HG03342 (cell line): ENCODE measurements around the gene PROKR2.

ENCODE experiments used
- ATAC-seq: cut with Tn5 transposase; IDR thresholded peaks from one replicate; pipeline ENCODE4 v1.9.1; 2021; ENCODE audit warnings: mild to moderate bottlenecking, moderate library complexity; ENCODE audit not compliant: unreplicated experiment

PROKR2 gene

DNA sequence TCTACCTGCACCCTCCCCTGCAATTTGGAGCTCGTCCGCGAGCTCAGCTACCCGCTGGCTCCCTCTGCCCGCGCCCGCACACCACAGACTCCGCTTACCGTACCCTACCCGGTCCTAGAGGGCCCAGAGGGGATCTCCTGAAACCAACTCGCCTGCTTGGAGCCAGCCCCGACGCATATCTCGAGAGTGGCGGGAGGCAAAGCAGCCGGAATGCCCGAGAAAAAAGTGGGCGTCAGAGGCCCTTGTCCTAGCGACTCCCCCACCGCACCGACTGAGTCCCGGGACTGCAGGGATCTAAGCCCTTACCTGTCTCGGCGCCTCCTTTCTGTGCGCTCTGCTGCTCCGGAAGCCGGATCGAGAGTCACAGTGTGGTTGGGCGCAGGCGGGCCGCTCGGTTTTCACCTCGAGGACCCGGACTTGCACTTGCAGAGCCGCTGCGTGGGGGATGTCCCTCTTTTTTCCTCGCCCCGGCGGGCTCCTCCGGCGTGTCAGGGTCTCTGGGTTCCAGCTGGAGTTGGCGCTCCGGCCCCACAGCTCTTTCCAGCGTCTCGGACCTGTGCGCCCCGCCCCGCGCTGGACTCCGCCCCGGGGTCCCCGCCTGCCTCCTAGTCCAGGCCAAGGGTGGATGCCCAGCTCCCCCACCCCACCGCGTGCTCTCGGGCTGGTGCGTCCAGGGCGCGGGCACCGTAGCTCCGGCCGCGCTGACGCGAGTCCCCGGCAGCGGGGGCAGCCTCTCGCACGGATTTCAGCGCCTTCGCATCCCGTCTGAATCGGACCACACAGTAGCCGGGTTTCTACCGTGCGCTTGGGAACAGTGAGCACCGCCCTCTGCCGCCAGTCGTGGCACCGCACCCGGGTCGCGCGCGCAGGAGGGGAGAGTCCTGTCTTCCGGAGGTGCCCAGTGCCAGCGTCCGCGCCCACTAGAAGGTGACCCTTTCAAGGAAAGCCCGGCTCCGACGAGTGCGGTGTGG lies at the start of gene PROKR2:
TSS of gene PROKR2 (minus strand) at position 767 of the 971 bp plus-strand sequence. CDS start 2,585 bp downstream, outside the sequence.
- ATAC-seq, result no peak

DNA sequence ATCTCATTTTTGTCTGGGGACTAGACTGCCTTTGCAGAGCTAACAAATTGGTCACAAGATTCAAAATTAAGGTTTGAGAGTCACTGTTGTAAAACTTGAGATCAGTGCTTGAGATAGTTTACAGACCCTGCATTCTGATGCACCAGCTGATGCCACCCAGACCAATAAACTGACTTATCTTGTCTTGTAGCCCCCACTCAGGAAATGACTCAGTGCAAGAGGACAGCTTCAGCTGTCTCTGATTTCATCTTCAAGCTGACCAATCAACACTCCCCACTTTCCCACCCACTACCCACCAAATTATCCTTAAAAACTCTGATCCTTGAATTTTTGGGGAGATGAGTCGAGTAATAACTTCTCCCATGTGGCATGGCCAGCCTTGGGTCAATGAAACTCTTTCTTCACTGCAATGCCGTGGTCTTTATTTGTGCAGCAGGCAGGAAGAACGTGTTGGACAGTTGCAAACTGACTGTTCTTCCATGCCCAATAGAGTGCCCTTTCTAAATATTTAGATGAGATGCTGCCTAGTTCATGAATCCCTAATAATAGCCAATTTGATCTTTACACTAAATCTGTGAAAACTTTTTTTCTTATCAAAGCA lies 48.3 kb upstream of the PROKR2 start:
- no peak for ATAC-seq

DNA sequence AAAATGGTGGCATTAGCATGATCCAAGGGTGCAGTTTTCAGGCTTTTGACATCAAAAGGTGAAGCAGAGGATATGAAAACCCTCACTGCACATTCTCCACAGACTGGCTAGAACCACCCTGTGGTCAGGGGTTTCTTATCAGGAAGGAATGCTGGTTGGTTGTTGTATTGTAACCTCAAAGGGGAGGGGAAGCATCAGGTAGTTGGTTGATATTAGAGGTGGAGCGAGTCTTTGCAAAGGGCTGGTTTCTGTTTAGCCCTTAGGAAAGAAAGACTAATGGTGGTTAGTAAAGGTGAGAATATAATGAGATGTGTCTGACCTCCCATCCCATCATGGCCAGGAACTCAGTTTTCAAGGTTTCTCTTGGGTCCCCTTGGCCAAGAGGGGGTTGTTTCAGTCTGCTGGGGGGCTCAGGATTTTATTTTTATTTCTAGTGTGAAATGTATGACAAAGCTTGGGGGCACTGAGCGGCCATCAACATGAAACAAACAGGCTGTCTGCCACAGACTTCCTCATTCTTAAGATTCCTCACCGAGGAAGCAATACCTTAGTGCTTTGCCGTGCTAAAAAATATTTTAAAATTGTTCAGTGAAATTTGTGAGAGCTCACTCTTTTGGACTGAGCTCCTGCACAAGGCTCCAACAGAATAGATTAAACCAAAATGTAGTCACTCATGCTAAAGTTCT lies 47.5 kb upstream of the PROKR2 start:
- no peak for ATAC-seq

DNA sequence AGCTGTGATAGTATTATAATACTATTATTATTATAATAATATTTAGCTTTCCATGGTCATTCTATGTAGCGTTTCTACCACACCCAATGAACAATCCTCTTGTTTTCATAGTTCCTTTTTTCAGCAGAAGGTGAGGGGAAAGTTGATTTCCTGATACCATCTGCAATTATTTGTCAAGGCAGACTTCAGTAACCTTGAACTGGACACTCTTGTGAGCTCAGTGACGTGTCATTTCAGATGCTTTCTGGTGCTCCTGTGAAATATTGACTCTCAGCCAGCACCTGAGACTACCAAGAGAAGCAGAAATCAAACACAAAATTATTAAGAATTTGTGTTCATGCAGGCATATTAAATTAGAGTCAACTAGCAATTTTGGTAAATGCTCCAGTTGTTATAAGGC lies 46.0 kb upstream of the PROKR2 start:
- no peak for ATAC-seq

DNA sequence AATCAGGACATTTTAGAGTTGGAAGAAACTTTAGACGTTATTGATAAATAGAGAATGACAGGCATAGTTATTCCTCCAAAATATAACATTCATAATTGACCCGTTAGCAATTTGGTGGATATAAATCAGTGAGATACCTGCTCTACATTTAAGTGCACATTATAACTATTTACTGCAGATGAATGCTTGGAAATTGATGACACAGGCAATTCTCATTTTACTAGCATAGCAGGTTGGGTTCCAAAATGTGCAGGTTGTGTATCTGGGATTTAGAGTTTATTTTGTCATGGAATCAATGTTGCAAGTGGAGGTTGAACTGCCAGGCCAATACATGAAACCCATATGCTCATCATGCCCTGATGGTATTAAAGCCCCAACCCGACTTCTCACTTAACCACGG lies 44.4 kb upstream of the PROKR2 start:
- no peak for ATAC-seq

DNA sequence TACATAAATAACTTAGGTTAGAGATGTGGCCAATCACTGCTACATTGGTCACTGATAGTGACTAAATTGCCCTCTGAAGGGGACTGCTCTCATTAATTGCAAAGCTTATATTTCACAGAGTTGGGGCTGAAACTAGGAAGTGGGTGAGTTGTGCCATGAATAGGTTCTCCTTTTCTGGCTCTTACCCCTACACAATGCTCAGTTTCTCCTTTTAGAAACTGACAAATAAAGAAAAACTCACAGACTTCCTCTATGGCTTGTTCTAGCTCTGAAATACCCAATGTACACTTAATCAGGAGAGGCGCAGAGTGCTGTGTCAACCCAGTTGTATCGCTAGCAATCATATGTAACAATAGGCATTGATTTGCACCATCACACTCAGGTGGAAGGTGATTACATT lies 41.2 kb upstream of the PROKR2 start:
- no peak for ATAC-seq

DNA sequence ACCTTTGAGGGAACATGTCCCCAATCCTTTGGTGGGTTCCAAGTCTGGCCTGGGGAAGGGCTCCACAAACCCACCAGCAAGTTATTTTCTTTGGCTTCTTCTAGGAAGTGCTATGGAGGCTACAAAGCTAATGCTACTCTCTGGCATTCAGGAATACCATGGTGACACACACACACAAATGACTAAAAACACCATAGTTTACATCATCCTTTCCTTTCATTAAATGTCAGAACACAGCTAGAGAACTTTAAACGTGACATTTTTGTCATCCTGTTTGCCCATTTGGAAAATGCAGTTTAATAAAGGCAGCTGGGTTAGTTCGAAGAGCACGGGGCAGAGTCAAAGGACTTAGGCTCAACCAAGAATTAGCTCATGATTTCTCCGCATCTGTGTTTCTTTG lies 40.2 kb upstream of the PROKR2 start:
- ATAC-seq, result no peak

DNA sequence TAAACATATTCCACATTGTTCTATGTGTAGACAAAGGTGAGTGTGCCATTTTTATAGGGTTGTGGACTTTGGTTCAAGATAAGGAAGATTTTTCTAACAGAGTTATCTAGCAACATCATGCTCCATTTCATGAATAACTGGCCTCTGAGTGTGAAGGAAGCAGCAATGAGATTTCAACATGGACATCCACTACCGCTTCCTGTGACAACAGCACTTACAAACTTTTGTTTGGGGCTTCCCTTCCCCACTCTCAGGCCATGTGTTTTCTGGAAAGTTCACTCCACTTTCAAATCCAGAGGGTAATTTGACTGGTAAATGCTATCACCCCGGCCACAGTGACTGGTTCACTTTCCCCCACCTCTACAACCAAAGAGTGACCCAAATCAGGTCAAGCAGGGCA lies 38.1 kb upstream of the PROKR2 start:
- ATAC-seq, result no peak

DNA sequence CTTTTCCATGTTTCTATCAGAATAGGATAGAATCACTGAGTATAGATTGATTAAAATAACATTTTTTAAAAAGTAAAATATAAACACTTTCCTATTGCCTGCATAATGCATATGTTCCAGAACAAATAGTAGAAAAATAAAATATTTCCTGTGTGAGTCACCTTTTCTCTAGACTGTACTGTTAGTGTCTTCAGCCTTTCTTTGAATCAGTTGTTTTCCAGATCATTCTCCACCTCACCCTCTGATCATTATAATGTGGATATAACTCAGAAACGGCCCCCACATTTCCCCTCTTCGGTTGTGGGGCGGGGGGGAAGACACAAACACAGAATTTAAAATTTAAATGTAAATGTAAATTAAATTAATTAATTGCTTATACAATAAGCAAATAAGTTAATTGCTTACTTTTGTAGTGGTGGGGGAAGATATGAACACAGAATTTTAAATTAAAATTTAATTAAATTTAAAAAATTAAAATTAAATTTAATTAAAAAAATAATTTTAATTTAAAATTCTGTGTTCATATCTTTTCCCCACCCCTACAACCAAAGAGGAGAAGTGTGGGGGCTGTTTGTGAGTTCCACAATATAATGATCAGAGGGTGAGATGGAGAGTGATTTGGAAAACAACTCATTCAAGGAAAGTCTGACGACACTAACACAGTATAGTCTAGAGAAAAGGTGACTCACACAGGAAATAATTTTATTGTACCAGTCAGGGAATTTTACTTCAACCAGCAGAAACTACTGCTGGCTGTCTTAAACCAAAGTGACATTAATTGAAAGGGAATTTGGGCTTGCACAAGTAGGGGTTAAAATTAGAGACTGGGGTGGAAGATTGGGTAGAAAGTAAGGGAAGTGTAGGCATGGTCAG lies 37.1 kb upstream of the PROKR2 start:
- ATAC-seq, result no peak

DNA sequence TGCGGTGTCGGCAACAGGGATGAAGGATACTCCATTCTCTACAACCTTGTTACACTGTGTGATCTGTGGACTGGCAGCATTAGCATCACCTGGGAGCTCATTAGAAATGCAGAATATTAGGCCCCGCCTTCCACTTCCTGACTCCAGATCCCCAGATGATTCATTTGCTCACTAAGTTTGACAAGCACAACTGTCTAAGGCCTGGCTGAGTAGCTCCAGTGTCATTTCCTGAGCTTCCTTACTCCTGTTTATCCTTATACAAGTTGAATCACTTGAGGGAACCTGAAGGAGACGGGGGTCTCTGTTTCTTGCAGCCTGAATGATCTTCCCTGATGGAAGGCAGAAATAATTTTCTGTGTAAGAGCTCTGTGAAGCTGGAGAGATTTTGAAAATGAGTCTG lies 32.7 kb upstream of the PROKR2 start:
- no peak for ATAC-seq

DNA sequence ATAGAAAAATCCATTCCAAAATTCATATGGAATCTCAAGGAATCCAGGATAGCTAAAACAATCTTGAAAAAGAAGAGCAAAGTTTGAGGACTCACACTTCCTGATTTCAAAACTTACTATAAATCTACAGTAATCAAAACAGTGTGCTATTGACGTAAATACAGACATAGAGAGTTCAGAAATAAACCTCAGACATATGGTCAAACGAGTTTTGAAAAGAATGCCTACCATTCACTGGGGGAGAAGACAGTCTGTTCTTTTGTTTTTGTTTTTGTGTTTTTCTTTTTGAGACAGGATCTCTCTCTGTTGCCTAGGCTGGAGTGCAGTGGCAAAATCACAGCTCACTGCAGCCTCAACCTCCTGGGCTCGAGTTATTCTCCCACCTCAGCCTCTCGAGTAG lies 25.3 kb upstream of the PROKR2 start:
- no peak for ATAC-seq

DNA sequence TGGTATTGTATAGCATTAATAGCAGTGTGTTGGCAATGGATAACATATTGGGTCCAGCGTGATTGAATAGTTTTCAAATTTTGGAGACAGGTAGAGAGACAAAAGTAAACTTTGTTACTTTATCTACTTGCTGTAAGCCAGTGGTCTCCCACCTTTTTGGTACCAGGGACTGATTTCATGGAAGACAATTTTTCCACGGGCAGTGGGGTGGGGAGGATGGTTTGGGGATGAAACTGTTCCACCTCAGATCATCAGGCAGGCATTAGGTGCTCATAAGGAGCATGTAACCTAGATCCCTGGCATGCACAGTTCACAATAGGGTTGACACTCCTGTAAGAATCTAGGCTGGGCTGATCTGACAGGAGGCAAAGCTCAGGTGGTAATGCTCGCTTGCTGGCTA lies 14.6 kb upstream of the PROKR2 start:
- ATAC-seq, result no peak

DNA sequence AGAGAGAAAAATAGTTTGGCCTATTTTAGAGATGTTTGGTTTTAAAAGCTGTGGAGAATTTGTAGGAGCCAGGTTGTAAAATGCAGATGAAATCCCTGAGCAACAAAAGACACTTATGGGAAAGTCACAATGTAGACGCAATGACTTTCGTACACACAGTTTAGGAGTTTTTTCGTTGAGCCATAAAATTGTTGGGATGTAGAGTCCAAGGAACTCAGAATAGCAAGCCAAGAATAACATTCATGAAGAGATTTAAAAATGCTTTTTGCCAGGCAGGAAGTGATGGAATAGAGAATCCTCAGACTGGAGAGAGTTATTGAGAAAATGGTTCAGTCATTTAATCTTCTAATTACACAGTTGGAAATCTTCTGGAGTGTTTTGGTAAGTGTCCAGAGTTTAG lies 11.5 kb upstream of the PROKR2 start:
- ATAC-seq, result no peak

DNA sequence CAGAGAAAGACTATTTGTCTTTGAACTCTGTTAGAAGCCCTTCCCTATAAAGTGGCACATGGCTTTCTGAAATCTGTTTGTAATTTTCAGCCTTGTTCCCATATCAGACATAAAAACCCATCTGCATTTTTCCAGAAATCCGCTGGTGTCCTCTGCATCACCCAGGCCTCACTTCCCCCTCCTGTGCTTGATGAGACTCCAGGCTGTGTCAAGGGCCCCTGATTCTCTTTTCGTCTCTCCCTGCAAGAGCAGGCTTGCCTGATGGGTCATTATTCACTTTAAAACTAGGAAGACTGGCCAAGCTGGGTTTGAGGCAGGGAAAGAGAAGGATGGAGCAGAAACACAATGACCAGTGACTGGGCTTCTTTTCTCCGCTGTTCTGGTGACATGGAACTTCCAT lies 10.6 kb upstream of the PROKR2 start:
- ATAC-seq, result no peak

DNA sequence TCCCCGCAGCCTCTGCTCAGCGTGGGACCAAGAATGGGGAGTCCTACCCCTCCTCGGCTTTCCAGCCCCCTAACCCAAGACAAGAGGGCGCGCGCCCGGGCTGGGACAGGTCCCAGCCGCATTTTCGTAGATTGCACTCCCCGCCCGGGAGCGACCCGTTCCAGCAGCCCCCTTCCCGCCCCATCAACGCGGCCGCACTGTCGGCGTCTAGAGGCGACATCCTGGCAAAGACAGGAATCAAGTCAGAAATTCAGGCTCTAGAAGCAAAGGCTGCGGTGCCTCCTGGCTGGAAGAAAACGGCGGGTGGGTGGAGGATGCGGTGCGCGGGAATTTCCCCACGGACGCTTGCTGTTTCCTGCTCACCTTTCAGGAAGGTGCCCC lies 957 bp downstream of the PROKR2 start:
- no peak for ATAC-seq

DNA sequence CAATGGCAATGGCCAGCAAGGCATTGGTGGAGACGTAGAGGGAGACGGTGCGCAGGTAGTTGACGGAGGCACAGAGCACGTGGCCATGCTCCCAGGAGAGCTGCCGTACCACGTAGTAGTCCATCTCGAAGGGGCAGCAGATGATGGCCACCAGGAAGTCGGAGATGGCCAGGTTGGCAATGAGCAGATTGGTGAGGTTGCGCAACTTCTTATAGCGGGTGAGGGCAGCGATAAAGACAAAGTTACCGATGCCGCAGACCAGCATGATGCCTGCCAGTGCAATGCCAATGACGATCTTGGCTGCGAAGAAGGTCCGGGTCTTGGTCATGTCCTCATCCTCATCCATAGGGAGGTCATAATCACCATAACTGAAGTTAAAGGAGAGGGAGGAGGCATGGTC lies 2.8 kb downstream of the PROKR2 start:
- no peak for ATAC-seq

DNA sequence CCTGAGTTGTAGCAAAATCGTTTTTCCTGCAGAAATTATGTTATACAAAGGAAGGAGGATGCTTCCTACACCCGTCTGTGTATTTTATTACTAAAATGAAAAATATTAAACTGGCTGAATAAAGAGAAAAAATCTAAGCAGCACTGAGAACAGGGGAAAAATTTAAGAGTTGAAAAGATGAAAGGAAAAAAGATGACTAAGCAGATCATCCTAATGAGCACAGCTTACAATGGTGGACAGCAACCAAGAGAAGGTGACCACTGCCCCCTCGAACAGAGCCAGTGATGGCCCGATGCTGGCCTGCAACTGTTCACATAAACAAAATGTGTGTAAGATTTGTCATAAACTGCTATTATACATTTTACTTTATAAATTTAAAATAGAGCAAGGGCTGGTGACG lies 4.2 kb downstream of the PROKR2 start:
- no peak for ATAC-seq

DNA sequence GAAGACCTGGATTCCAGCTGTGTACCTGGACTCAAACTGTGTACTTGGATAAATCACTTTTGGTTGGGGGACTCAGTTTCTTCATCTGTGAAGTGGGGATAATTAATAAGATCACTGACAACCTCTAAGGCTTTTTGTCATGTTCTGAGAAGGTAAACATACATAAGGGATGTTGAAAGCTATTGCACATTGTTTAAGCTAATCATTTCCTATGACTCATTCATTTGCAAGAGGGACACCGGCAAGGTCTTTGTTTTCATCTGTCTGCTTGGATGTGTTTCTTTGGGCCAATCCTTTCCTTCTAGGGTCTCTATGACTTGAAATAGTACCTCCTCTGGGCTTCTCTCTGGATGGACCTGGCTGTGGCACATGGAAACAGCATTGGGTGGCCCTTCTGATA lies 6.8 kb downstream of the PROKR2 start:
- no peak for ATAC-seq

DNA sequence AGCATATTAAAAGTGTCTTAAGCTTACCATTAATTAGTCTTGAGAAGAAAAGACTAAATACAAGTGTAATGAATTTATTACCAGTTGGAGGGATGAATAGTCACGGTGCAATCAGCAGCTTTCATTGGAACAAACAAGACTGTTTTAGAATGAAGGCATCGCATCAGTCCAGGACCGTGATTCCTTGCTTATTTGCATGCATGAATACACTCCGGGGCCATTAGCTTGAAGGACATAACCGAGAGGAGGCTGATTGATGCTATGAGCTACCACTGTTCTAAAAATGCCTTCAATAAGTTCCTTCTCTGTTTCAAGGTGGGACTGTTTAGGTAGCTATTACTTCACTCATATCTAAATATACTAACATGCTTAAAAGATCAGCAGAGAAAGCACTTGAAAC lies 17.9 kb downstream of the PROKR2 start:
- ATAC-seq, result no peak

DNA sequence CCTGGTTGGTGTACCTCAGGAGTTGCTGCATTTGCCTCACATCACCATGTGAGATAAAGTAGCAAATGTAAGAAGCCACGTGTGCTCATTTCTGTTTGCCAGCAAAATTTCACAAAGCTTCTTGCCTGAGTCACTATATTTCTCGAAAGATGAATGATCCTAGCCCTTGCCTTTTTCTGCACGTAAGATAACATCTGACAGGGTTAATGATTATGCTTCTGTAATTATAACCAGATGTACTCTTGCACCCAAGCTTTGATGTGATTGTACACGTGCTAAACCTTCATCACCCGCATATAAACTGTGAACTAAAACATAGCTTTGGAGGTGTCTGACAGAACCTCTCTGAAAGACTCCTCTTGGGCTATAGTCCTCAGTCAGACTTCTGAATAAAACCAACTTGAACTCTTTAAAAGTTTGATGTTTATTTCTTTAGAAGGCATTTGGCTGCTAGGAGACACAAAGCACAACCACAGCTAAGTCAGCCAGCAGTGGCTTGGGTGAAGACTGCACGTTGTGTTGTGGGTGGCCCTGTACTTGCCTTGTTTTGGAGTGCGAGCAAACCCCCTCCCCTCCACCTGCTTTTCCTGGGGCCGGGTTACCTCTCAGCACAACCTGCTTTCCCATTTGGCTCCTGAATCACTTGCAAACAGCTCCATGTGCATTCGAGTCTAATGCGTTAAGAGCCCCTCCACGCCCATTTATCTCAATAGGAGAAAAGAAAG lies 19.3 kb downstream of the PROKR2 start:
- ATAC-seq, result no peak
